ENCODE data around the gene DHRSX.
"Not testable (repeated sequence)": the region's sequence is repeated elsewhere in the genome, so short reads cannot be mapped to it uniquely, and the experiment has no call there.

The DHRSX gene, protein sequence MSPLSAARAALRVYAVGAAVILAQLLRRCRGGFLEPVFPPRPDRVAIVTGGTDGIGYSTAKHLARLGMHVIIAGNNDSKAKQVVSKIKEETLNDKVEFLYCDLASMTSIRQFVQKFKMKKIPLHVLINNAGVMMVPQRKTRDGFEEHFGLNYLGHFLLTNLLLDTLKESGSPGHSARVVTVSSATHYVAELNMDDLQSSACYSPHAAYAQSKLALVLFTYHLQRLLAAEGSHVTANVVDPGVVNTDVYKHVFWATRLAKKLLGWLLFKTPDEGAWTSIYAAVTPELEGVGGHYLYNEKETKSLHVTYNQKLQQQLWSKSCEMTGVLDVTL

DNA sequence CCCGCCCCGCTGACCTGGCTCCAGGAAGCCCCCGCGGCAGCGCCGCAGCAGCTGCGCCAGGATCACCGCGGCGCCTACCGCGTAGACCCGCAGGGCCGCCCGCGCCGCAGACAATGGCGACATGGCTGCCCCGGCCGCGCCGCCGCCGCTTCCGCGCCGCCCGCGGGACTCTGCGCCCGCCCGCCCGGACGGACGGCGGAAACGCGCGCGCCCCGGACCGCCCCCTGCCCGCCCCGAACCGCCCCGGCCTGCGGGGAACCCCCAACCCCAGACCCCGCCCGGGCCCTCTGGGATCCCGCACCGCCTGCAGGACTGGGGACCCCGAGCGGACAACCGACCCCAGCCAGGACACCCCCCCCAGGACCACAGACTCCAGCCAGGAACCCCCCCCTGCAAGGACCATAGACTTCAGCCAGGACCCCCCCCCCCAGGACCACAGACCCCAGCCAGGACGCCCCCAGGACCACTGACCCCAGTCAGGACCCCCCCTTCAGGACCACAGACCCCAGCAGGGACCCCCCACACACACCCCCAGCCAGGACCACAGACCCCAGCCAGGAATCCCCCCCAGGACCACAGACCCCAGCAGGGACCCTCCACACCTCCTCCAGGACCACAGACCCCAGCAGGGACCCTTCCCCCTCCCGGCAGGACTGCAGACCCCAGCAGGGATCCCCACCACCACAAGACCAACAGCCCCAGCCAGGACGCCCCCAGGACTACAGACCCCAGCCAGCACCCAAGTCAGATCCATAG, at the start of gene DHRSX, which contains the start of gene ZBED1:
DHRSX (minus strand) TSS at position 174 of the 756 bp plus-strand sequence; CDS start at position 123, 51 bp downstream.
ZBED1 (minus strand) TSS at position 174 of the 756 bp plus-strand sequence. CDS start 10,257 bp downstream, outside the sequence.
- DNase-seq = no peak

GRCh38 chrX:2549876-2550275, 49.1 kb upstream of the DHRSX start:
- DNase-seq = peak; percentile 96

- peak; percentile 73 for DNase-seq
Measured at GRCh38 chrX:2548711-2549423, 48.1 kb upstream of the DHRSX start.

GRCh38 chrX:2547736-2548135, 47.0 kb upstream of the DHRSX start:
- no peak for DNase-seq

DNA sequence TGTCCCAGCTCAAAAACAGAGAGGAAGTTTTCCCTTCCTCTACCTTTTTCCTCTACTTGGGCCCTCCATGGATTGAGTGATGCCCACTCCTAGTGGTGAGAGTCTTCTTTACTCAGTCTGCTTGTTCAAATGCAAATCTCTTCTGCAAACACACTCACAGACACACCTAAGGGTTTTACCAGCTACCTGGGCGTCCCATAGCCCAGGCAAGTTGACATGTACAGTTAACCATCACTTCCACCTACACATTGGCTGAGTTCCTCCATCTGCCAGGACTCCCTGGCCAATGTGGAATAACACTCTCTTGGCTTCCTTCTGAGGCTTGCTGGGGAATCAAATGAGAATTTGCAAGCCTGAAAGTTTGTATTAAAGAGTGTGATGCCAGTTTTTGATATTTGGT, 45.7 kb upstream of the DHRSX start:
- no peak for DNase-seq

GRCh38 chrX:2545144-2545543, 44.4 kb upstream of the DHRSX start:
- DNase-seq = no peak

- DNase-seq = no peak
Measured at GRCh38 chrX:2542826-2543521, 42.2 kb upstream of the DHRSX start.

DNA sequence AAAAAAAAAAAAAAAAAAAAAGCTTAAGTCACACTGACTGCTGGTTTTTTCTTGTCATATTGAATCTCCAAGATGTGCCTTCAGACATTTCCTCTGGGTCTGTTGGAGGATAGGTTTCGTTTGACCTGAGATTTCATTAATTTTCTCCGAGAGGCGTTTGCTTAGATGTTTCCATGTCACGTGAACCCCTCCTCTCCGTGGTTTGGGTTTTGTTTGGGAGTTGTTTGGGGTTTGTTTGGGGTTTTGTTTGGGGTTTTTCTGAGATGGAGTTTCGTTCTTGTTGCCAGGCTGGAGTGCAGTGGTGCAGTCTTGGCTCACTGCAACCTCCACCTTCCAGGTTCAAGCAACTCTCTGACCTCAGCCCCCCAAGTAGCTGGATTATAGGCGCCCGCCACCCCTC, 40.8 kb upstream of the DHRSX start:
- DNase-seq = no peak

DNA sequence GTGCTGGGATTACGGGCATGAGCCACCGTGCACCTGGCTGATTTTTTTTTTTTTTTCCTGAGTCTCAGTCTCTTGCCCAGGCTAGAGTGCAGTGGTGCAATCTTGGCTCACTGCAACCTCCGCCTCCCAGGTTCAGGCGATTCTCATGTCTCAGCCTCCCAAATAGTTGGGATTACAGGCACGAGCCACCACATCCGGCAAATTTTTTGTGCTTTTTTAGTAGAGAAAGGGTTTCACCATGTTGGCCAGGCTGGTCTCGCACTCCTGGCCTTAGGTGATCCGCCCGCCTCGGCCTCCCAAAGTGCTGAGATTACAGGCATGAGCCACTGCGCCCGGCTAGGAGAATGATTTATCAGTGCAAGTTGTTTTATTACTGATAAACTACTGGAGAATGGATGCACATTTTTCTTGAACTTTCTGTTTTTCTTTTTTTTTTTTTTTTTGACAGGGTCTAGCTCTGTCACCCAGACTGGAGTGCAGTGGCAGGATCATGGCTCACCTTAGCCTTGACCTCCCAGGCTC, 39.7 kb upstream of the DHRSX start:
- DNase-seq = no peak

DNA sequence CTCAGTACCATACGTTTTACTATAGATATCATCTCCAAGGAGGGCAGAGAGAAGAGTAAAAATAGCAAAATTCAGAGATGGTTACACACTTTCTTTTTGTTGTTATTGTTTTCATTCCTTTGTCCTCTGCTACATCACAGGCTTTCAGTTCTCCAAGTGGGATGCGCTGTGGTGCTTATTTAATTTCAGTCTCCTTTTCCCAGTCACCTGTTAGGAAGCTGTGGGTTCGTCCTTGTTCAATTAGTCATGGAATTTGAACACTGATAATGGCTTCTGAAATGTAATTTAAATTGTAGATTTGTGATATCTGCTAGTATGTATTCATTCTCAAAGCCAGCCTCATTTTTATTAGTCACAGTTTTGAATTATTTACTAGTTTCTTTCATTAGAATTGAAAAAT, 38.8 kb upstream of the DHRSX start:
- DNase-seq = no peak

DNA sequence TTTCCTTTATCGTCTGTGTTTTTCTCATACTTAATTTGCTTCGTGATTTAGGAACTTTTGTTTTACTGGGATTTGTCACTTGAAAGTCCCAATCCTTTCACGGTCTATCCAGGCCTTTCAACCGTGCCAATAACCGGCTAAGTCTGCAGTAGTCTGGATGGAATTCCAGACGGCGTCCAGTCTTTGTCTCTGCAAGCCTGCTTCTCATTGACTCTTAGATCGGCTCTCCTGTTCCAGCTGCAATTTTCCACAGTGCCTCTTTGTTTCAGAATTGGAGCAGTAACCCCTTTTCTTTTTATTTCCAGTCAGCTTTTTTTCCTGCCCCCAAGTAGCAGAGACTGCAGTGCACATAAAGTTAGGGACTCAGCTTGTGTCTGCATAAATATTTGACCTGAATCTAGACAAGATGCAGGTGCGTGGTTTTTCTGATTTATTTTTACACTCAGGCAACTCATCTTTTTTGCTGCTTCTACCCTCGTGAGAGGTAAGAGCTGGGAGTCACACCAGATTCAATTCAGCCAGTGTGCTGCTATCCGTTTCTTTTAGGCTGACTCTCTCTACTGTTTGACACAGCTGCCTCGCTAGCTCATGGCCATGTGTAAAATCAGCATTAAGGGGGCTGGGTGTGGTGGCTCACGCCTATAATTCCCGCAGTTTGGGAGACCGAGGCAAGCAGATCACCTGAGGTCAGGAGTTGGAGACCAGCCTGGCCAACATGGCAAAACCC, 37.4 kb upstream of the DHRSX start:
- no peak for DNase-seq

DNA sequence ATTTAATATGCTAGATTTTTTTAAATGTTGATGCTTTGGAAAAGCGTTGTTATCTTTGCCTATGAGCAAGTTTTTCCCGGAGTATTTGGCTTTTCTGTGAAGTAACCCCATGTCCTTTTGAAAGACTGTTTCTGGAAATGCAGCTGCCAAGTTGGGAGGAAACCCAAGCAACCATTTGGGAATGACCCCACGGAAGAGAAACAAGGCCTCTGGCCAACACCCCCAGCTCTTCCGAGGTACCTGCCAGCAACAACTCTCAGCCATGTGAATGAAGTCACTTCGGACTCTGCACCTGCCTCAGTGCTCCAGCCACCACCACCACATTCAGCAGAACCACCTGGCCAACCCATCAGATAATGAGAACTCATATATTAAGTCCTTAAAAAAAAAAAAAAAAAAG, 36.2 kb upstream of the DHRSX start:
- DNase-seq = no peak

DNA sequence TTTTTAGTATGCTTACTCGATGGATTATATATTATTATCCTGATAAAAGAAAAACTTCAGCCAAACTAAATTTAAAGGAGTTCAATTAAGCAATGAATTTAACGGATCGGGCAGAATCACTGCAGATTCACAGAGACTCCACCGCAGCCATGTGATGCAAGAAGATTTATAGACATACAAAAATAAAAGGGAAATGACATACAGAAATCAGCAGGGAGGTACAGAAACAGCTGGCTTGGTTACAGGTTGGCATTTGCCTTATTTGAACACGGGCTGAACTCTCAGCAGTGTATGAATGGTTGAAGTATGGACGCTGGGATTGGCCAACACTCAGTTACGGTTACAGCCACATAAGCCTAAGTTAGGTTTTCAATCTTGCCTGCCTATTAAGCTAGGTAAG, 35.4 kb upstream of the DHRSX start:
- peak; percentile 4 for DNase-seq

GRCh38 chrX:2534261-2535021, 33.7 kb upstream of the DHRSX start:
- DNase-seq = not testable (repeated sequence)

GRCh38 chrX:2533424-2533823, 32.6 kb upstream of the DHRSX start:
- DNase-seq = no peak

DNA sequence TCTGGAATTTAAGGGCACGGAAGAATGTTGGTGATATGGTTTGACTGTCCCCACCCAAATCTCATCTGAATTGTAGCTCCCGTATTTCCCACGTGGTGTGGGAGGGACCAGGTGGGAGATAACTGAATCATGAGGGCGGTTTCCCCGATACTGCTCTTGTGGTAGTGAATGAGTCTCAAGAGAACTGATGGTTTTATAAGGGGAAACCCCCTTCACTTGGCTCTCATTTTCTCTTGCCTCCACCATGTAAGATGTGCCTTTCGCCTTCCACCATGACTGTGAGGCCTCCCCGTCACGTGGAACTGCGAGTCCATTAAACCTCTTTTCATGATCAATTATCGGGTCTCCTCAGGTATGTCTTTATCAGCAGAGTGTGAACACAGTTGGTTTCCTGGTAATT, 25.6 kb upstream of the DHRSX start:
- no peak for DNase-seq

DNA sequence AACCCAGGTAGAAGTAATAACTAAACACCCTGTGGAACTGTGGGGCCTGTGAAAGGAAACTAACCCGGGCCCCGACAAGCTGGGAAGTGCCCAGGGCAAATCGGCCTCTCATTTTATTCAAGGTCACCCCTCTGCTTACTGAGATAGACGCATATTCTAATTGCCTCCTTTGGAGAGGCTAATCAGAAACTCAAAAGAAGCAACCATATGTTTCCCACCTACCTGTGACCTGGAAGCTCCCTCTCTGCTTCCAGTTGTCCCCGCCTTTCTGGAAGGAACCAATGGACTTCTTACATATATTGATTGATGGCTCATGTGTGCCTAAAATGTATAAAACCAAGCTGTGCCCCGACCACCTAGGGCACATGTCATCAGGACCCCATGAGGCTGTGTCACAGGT, 23.1 kb upstream of the DHRSX start:
- DNase-seq = no peak

GRCh38 chrX:2521927-2522386, 21.2 kb upstream of the DHRSX start:
- no peak for DNase-seq

- DNase-seq = no peak
Measured at GRCh38 chrX:2521092-2521926, 20.5 kb upstream of the DHRSX start.

- DNase-seq = no peak
Measured at GRCh38 chrX:2520539-2520938, 19.8 kb upstream of the DHRSX start.
